ENCODE data around the gene ATP13A3. TPM values are rescaled to one million over a fixed set of nuclear protein-coding genes. Genes with fewer than 3 reads are reported as not detected.

Gene ATP13A3
- total and polyA plus RNA-seq, 4 donors: 33.6 to 257 (median 56.4) TPM

GRCh38 chr3:194424953-194425352 lies 61.8 kb downstream of the ATP13A3 start:
- no peak for DNase-seq (ENCODE audit: low spot score)
- no peak for TF ChIP-seq MAX (IDR thresholded peaks at IDR 0.05)
- TF ChIP-seq HNF4A (conservative IDR thresholded peaks at IDR 0.05): peak in 1 of 2 donors; percentile 21
- Histone ChIP-seq H3K36me3 (ENCODE audit: control insufficient read depth in 4 of 4, insufficient read depth in 3 of 4, low read depth in 1 of 4, low read length in 3 of 4) (peaks cover 4 to 44% (median 38%) of the 10 kb centered on the region in 4 donors), H3K4me1 (ENCODE audit: control insufficient read depth in 4 of 4, insufficient read depth in 4 of 4, low read length in 3 of 4) (peaks cover 0 to 13% (median 3%) of the 10 kb centered on the region in 4 donors), H3K27ac (ENCODE audit: low read depth in 1 of 2, low read length in 2 of 2) (no peak overlapping the region), H3K27me3 (ENCODE audit: control insufficient read depth in 4 of 4, insufficient read depth in 4 of 4, low read length in 3 of 4) (no peaks in the 10 kb centered on the region), H3K9ac (ENCODE audit: low read depth in 1 of 2, low read length in 2 of 2) (no peak overlapping the region), H3K4me3 (ENCODE audit: low read depth in 1 of 3, low read length in 3 of 3) (no peak overlapping the region), H3K9me3 (ENCODE audit: control insufficient read depth in 4 of 4, low read length in 3 of 4) (no peaks in the 10 kb centered on the region)
- 88% methylated on average over 7 of the region's 7 CpGs for WGBS

DNA sequence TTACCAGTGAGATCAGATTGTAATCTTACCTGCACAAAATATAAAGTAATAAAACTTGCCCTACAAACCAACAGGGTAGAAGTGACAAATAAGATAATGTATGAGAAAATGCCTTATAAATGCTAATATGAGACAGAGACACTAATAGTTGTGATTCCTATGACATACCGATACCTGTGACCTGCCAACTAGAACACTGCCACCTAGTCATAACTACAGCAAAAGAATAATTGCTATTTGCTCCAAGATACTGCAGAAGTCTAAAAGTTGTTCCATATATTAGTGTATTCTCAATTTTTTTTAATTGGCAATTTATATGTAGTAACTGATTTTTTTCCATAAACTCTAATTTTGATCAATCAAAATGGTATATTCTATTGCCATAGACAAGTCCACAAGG lies 62.4 kb downstream of the ATP13A3 start:
- H3K9me3 ChIP-seq (ENCODE audit: control insufficient read depth in 4 of 4, low read length in 3 of 4): no peaks in the 10 kb centered on the region
- WGBS: 93% methylated on average over 1 of the region's 1 CpG
- H3K4me3 ChIP-seq (ENCODE audit: low read depth in 1 of 3, low read length in 3 of 3): no peak overlapping the region
- no peak overlapping the region for H3K9ac ChIP-seq (ENCODE audit: low read depth in 1 of 2, low read length in 2 of 2)
- H3K4me1 ChIP-seq (ENCODE audit: control insufficient read depth in 4 of 4, insufficient read depth in 4 of 4, low read length in 3 of 4): peaks cover 0 to 13% (median 3%) of the 10 kb centered on the region in 4 donors
- peaks cover 2 to 38% (median 33%) of the 10 kb centered on the region in 4 donors for H3K36me3 ChIP-seq (ENCODE audit: control insufficient read depth in 4 of 4, insufficient read depth in 3 of 4, low read depth in 1 of 4, low read length in 3 of 4)
- no peak for DNase-seq (ENCODE audit: low spot score)
- H3K27ac ChIP-seq (ENCODE audit: low read depth in 1 of 2, low read length in 2 of 2): no peak overlapping the region
- no peak for TF ChIP-seq JUND (IDR thresholded peaks at IDR 0.05)
- TF ChIP-seq RXRA (IDR thresholded peaks at IDR 0.05): no peak
- no peak for TF ChIP-seq FOXA2 (IDR thresholded peaks at IDR 0.05)
- no peak for TF ChIP-seq HNF4A (conservative IDR thresholded peaks at IDR 0.05)
- no peak for TF ChIP-seq HNF4G (IDR thresholded peaks at IDR 0.05)
- TF ChIP-seq EGR1 (IDR thresholded peaks at IDR 0.05; ENCODE audit: low read depth in 2 of 2): no peak
- no peak for TF ChIP-seq SP1 (IDR thresholded peaks at IDR 0.05)
- TF ChIP-seq FOXA1 (IDR thresholded peaks at IDR 0.05): no peak
- TF ChIP-seq, protein P1, sequence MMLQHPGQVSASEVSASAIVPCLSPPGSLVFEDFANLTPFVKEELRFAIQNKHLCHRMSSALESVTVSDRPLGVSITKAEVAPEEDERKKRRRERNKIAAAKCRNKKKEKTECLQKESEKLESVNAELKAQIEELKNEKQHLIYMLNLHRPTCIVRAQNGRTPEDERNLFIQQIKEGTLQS (IDR thresholded peaks at IDR 0.05): no peak
- TF ChIP-seq REST (IDR thresholded peaks at IDR 0.05): no peak
- no peak for TF ChIP-seq MAX (IDR thresholded peaks at IDR 0.05)
- TF ChIP-seq, protein P2, sequence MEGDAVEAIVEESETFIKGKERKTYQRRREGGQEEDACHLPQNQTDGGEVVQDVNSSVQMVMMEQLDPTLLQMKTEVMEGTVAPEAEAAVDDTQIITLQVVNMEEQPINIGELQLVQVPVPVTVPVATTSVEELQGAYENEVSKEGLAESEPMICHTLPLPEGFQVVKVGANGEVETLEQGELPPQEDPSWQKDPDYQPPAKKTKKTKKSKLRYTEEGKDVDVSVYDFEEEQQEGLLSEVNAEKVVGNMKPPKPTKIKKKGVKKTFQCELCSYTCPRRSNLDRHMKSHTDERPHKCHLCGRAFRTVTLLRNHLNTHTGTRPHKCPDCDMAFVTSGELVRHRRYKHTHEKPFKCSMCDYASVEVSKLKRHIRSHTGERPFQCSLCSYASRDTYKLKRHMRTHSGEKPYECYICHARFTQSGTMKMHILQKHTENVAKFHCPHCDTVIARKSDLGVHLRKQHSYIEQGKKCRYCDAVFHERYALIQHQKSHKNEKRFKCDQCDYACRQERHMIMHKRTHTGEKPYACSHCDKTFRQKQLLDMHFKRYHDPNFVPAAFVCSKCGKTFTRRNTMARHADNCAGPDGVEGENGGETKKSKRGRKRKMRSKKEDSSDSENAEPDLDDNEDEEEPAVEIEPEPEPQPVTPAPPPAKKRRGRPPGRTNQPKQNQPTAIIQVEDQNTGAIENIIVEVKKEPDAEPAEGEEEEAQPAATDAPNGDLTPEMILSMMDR (IDR thresholded peaks at IDR 0.05; ENCODE audit: low read depth, low read length, missing input control): no peak
- TF ChIP-seq NR2F2 (IDR thresholded peaks at IDR 0.05): no peak
- no peak for TF ChIP-seq RAD21 (IDR thresholded peaks at IDR 0.05)
- TF ChIP-seq YY1 (IDR thresholded peaks at IDR 0.05): no peak
- no peak for TF ChIP-seq ZBTB33 (IDR thresholded peaks at IDR 0.05)
- no peak for TF ChIP-seq GABPA (IDR thresholded peaks at IDR 0.05 in 1 of 2, conservative IDR thresholded peaks at IDR 0.05 in 1 of 2)
- TF ChIP-seq TAF1 (conservative IDR thresholded peaks at IDR 0.05): no peak
- H3K27me3 ChIP-seq (ENCODE audit: control insufficient read depth in 4 of 4, insufficient read depth in 4 of 4, low read length in 3 of 4): no peaks in the 10 kb centered on the region
